ENCODE results near the gene MRPS5. TPM values are rescaled to one million over a fixed set of nuclear protein-coding genes. Genes with fewer than 3 reads are reported as not detected.

The MRPS5 gene
- total RNA-seq, 1 experiment from 2014 or later: 91.1 TPM

DNA sequence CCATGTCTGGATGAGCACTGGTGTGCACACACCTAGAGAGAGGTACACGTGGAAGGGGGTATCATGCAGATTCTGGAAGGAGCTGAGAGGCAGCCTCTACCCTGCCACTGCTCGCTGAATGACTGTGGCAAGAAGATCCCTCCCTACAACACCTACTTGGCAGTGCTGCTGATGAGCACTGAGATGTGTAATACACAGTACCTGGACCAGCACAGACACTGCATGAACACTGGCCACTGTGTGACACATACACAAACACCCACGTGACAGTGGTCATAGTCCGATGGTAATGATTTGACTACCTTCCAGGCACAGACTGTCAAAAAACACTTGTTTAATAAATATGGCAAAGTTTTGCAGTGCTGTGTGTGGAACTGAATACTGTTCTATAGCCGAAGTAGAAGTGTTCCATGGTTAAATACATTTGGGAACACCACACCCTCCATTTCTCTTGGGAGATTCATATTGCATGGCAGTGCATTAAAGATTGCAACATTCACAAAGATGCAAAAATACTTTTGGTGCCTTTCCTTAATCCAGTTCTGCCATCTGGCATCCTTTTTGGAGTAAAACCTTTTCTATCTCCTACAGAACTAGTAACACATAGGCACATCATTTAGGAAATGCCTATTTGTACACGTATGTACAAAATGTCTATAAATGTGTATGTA is 29.6 kb downstream of the MRPS5 start:
- no peak for DNase-seq (ENCODE audit: low read depth)

DNA sequence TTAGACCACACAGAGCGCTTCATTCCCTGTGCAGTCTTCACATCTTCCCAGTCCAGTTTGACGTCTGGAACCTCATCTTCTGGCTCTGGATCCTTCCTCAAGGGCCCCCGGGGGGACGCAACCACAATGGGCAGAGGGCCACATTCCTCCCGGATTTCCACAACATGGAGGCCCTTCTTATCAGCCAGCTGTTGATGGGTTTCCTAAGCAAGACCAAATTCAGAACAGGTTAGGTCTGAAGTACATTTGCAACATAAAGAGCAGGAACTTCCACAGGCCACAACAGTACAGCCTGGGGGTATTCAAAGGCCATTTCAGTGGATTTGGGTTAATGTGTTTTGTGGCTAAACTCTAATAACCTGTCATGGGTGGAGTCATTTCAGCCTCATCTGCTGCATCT is 34.2 kb downstream of the MRPS5 start:
- no peak for DNase-seq (ENCODE audit: low read depth)

DNA sequence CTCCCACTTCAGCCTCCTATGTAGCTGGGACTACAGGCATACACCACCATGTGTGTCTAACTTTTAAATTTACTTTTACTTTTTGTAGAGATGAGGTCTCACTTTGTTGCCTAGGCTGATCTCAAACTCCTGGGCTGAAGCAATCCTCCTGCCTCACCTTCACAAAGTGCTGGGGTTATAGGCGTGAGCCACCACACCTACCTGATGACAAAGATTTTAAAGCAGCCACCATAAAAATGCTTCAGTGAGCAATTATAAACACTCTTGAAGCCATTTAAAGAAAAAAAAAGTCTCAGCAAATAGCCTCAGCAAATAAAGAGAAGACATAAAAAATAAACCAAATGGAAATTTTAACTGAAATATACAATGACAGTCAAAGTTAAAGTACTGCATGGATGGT is 35.6 kb downstream of the MRPS5 start:
- DNase-seq (ENCODE audit: low read depth): no peak

DNA sequence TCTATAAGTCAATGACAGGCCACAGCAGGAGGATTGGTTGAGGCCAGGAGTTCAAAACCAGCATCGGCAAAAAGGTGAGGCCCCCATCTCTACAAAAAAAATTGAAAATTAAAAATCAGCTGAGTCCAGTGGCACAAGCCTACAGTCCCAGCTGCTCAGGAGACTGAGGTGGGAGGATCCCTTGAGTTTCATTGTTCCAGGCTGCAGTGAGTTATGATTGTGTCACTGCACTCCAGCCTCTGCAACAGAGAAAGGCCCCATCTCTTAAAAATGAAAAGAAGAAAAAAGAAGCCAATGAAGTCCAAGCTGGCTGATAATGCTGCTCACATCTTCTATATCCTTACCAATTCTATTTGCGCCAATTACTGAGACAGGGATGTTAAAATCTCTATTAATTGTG is 39.1 kb downstream of the MRPS5 start:
- DNase-seq (ENCODE audit: low read depth): no peak

DNA sequence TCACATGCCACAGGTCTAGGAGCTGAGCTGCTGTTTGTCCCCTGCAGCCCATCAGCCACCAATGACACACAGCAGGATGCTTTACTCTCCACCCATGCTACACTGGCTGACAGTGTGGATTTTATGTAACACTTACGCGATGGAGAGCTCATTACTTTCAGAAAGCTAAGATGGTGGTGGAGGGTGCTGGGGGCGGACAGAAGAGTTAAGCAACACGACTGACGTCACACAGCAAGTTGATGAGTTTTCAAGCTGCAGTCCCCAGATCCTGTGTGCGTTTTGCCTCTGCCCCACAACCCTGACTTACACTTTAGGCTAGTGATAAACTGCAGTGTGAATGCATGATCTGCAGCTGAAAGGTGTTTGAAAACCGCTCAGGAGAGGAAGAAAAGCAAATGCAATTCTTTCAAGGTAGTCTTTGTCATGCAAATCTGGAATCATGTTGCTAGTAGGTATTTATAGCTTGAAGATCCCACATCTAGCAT is 42.4 kb downstream of the MRPS5 start:
- no peak for DNase-seq (ENCODE audit: low read depth)

DNA sequence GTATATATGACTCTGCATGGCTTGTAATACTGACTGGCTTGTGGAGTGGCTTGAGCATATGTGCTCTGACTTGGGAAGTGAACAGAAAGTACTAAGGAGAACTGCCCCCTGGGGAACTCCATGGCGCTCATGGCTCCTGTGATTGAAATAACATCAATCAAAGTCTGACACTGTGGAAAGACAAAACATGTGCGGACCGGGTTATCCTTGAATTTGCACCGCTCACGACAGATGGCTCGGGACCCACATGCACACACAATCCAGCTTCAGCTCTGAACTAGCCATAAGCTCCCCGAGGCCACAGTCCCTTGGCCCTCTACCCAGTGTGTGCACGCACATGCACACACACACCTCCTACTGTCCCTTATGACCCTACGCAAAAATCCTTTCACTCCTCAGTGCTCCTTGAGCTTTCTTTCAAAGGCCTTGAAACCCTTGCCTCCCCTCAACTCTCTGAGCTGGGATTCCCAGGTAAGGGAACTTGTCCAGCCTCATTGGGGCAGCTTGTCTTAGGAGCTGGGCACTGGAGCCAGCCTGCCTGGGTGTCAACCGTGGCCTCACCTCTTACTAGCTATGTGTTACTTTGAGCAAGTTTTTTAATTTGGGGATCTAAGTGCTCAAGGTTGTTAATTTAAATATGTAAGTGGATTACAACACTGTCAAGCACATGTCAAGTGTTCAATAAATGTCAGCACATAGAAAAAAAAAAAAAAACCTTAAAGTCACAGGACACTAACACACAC is 43.6 kb downstream of the MRPS5 start:
- DNase-seq (ENCODE audit: low read depth): no peak

DNA sequence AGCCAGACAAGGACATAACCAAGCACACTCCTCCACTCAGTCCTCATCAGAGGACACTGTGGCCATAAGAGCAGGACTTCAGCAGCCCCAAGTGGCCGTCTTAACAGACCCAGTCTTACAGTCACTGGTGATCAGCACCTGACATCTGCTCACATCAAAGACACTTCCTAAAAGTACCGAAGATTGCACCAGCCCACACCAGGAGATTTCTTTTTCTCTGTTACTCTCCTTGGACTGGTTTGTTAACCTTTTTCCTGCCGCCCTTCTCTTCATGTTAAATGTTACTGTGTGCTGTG is 44.1 kb downstream of the MRPS5 start:
- DNase-seq (ENCODE audit: low read depth): no peak

DNA sequence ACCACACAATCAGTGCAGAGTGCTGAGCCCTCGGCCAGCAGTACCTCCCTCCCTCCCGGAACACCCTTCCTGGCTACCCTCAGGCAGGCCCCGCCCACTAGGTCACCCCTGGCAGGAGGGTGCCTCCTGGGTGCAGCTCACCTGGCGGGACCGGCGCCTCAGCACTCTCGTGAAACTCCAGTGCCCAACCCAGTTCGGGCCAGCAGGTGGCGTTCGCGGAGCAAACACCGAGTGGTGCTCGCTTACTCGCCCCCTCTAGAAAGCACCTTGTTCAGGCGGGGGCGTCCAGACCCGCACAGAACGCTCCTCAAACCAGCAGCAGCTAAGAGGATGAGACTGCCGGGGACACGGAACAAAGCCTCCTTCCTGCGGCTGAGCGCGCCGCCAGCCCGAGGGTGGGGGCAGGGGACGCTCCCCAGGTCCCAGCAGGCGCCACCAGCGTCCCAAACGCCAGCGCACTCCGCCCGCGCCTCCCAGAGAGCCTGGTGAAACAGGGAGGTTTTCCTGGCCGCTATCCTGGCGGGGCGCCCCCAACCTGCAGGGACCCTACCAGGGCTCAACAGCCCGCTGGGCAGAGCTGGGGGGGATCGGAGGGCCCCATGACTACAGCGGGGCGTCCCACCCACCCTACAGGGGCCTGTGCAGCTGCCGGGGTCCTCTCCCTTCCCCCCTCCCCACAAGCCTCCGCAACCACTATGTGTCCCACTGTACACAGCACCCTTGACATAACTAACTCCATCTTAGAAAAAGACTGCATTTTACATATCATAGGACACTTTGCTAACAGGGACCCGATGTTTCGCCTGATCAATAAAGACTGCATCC is 44.7 kb downstream of the MRPS5 start:
- DNase-seq (ENCODE audit: low read depth): peak; percentile 39

DNA sequence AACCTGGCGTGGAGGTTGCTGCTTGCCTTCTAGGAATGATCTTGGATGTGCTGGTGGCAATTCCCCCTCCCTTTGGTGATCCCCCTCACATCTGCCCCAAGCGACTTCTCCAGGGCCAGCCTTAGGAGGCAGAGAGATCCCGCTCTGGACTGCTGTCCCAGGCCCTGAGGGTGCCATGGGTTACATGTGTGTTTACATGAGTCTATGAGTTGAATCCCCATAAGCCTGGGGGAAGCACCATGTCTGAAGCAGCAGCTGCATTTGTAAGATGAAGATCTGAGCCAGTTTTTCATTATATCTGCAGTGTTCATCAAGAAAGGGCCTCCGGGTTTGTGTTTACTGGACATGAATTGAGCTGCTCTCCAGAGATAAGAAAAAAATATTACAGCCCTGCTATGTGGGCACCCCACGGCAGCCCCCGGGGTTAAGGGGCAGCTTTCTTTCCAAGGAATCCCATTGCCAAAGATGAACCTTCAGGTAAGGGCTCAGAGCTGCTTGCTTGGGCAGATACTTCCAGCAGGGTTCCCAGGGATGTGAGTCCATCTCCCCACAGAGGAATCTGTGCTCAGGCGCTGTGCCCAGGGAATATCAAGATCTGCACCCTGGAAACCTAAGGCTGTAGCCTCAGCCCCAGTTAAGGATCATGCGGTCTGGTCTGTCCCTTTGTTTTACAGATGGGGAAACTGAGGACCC is 46.0 kb downstream of the MRPS5 start:
- DNase-seq (ENCODE audit: low read depth): no peak

DNA sequence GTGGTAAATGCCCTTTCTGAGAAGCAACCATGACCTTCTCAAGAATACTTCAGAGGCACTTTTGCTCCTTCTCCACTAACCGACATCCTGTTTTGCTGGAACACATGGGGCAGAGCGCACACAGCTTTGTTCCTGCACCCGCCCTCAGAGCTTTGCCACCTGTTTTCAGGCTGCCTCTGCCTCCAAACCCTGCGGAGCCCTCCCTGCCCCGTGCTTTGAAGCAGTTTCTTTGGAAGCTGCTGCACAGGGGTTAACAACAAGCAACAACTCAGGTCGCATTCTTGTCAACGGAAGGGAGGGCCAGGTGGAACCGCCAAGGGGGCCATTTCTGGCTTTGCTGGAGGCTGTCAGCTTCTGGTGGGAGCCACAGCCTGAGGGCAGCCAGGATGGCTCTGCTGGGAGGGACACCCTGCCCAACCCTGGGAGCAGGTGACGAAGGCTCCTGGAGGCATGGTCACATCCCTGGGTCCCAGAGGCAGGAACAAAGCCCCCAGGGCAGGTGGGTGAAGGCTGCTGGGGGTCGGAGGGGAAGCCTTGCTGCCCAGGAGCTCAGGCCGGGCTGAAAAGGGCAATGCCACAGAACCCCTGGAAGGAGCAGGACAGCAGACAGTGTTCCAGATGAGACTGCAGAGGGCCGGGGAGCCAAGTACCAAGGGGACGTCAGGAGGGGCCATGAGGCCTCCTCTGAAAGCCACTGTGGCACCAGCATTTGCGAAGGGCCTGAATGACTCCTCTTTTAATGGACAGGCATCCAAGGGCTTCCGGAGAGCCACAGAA is 46.8 kb downstream of the MRPS5 start:
- DNase-seq (ENCODE audit: low read depth): no peak

DNA sequence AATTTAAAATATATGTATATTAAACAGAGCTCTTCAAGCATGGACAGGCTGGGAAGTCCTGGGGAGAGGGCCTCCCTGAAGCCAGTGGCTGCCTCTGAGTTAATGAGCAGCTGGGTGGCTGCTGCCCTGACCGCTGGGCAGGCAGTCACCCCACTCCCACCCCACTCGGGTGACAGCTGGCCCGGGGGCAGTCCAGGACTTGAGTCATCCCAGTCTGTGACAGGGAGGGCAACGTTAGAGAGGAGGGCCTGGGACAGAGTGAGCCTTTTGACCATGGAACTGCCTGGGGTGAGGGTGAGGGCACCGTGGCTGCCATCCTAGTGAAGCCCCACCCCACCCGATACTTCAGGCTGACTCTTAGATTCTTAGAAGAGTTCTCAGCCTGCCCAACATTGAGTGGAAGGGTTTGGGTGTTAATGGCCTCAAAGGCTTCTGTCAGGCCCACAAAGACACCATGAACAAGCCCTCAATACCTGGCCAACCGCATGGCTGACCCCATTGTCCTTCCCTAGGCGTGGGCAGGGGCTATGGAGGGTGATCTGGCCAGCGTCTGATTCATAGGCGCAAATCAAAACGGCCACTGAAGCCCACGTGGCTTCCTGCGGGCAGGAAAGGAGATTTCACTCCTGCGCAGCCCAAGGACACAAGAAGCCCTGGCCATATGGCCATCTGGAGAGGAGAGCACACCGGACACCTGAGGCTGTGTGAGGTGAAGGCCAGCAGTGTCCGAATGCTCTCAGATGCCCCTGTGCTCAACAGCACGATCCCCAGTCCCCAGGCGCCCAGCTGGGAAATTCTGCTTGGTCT is 47.5 kb downstream of the MRPS5 start:
- no peak for DNase-seq (ENCODE audit: low read depth)

DNA sequence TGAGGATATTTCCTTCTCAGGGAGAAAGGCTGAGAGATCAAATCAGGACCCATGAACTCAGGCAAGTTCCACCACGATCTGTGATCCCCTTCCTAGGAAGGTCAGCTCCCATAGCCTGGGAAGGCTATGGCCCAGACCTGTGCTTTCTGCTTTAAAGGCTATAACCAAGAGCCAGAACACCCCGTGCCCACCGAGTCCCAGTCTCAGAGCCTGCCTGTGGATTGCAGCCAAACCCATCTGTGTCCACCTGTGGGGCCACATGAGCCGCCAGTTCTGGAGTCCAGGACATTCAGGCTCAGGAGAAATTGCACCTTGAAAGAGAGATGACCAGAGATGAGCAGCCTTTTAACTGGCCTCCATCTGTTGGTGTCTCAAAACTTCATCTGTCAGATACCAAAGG is 49.2 kb downstream of the MRPS5 start:
- DNase-seq (ENCODE audit: low read depth): no peak

DNA sequence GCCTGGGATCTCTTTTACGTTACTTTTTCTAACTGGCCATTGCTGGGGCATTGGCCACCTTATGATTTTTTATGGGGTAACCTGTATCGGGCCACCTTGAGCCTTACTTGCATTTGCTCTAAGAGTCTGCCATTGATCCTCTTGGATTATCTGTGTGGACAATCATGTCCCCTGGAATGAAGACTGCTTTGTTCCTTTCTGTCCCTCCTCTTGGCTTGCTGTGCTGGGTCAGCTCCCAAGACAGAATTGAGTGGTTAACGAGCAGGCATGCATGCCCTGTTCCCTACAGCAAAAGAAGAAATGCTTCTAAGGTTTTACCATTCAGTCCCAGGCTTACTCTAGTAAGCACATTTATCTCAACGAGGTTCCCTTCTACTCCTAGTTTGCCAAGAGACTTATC is 49.8 kb downstream of the MRPS5 start:
- DNase-seq (ENCODE audit: low read depth): no peak

DNA sequence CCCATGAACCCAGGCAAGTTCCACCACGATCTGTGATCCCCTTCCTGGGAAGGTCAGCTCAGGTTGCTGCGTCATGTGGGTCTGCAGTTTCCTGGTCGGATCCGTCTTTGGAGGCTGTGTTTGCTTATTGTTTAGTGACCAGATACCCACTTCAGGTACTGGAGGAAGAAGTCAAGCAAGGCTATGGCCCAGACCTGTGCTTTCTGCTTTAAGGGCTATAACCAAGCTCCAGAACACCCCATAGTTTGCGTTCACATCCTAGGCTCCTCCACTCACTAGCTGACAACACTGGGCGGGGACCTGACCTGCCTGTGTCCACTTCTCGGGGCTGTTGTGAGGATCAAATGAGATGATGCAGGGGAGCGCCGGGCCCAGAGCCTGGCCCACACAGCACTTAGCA is 52.1 kb downstream of the MRPS5 start:
- no peak for DNase-seq (ENCODE audit: low read depth)

DNA sequence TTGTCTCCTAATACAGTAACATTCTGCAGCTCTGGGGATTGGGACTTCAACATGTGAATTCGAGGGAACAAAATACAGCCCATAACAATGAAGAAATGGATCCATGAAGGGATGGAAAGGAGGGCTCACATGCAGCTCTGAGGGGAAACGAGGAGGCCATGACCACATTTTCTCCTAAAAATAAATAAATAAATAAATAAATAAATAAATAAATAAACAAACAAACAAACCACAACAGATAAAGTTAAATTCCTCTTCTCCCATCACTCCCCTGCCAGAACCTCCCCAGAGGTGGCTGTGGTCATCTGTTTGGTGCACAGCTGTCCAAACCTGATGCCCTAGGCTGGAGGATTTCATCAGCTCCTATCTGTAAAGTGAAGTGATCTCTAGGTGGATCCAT is 53.4 kb downstream of the MRPS5 start:
- DNase-seq (ENCODE audit: low read depth): no peak

DNA sequence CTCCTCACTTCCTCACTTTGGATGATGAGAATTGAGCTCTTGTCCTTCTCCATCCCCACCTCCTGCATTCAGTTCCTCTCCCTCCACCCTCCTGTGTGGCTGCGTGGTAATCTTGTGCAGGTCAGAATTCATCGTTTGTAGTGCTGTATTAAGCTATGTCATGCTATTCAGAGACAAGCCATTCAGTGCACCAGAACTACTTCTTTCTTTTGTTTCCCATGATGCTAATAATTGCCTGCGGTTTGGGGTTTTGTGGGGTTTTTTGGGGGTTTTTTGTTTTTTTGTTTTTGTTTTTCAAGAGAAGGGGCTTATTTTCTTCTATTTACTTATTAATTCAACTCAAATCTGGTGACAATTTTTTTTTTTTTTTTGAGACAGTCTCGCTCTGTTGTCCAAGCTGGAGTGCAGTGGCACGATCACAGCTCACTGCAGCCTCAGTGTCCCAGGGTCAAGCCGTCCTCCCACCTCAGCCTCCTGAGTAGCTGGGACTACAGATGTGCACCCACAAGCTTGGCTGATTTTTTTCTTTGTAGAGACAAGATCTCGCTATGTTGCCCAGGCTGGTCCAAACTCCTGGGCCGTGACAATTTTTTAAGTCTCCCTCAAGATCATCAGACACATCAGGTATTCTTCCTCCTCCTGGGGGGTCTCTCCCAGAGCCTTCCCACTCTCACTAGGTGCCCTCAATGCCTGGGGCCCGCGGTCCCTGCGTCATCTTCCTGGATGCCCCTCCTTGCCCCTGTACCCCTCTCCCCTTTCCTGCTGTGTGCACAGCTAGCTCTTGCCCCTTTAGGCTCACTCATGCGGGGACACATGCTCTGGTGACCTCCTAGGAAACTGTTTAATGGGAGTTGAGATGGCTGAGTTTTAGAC is 58.3 kb downstream of the MRPS5 start:
- no peak for DNase-seq (ENCODE audit: low read depth)

DNA sequence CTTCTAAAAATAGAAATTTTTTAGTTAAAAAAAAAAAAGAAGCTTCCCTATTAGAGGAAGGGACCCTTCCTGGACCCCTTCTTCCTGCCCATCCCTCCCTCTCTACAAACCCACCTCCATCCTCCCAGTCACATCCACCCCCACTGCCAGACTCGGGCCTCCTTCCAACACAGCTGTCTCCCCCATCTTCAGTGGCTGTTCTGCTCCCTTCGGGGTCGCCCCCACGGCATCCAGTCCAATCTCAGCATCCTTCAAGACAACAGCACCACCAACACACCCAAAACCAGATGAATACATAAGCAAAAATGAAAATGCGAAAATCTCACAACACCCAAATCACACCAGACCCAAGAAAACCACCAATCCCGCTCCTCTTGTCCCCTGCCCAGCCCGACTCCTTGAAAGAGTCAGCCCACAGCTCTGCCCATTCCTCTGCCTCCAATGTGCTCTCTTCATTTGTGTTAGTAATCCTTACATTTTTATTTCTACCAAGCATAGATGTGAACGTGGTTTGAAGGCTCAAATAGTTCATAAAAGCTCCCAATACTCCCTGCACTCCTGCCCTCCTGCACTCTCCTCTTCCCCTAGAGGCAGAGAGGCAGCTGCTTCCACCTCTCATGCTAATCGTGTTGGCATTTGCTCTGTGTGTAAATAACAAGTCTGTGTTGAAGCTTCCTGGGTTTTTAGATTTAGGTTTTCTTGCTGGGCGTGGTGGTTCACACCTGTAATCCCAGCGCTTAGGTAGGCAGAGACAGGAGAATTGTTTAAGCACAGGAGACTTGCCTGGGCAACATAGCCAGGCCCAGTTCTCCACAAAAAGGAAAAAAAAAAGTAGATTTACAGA is 59.1 kb downstream of the MRPS5 start:
- DNase-seq (ENCODE audit: low read depth): no peak

DNA sequence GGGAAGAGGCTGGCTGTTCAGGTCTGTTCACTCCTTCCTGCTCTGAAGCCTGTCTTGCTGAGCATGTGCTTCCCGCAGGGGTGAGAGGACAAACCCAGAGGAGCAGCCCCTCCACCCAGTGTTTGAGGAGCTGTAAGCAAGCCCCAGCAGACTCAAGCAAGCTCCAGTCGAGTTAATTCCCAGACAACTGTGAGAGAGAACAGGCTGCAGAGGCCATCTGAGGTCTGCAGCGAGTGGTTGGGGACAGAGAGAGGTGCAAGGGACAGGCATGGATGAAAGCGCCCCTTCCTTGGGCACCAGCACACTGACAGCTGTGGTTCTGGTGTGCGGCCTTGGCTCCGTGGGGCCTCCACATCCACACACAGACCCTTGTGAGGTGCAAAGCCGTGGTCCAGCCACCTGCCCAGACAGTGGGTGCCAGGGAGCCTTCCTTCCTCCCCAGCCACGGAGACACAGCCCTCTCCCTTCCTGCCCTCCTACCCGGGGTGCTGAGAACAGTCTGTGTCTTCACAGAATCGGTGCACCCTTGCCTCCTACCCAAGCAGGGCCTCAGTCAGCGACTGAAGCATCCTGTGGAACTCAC is 59.9 kb downstream of the MRPS5 start:
- no peak for DNase-seq (ENCODE audit: low read depth)
